HEK293 (cell line): ENCODE data around the gene ZNF248.

Experiments used
- TCF7L2 ChIP-seq: IDR thresholded peaks from 2 replicates; pipeline ENCODE4 v1.6.1; 2011; ENCODE audit warnings: low read depth, mild to moderate bottlenecking, inconsistent platforms, low read length, moderate library complexity, borderline replicate concordance
- ZIC2 ChIP-seq: fragments of 450-650 bp; formaldehyde crosslinking; IDR thresholded peaks from 2 replicates; pipeline ENCODE4 v1.5.1; 2016; ENCODE audit warnings: missing biosample characterization, missing genetic modification characterization
- ZNF433 ChIP-seq: fragments of 450-650 bp; formaldehyde crosslinking; IDR thresholded peaks from 2 replicates; pipeline ENCODE4 v1.5.1; 2016; ENCODE audit warnings: missing biosample characterization, missing genetic modification characterization, low read depth
- ZNF621 ChIP-seq: fragments of 450-650 bp; formaldehyde crosslinking; IDR thresholded peaks from 2 replicates; pipeline ENCODE4 v1.5.1; 2017; ENCODE audit warnings: missing biosample characterization, missing genetic modification characterization
- ZNF776 ChIP-seq: fragments of 450-650 bp; formaldehyde crosslinking; IDR thresholded peaks from 2 replicates; pipeline ENCODE4 v1.5.0; 2017; ENCODE audit warnings: missing biosample characterization, missing genetic modification characterization, borderline replicate concordance
- TF ChIP-seq, protein P1 (sequence below): fragments of 450-650 bp; formaldehyde crosslinking; IDR thresholded peaks from 2 replicates; pipeline ENCODE4 v1.5.1; 2016; ENCODE audit warnings: missing biosample characterization, missing genetic modification characterization
- TF ChIP-seq, protein P2 (sequence below): fragments of 450-650 bp; formaldehyde crosslinking; IDR thresholded peaks from 2 replicates; pipeline ENCODE4 v1.5.0; 2017; ENCODE audit warnings: missing biosample characterization, missing genetic modification characterization, borderline replicate concordance

DNA sequence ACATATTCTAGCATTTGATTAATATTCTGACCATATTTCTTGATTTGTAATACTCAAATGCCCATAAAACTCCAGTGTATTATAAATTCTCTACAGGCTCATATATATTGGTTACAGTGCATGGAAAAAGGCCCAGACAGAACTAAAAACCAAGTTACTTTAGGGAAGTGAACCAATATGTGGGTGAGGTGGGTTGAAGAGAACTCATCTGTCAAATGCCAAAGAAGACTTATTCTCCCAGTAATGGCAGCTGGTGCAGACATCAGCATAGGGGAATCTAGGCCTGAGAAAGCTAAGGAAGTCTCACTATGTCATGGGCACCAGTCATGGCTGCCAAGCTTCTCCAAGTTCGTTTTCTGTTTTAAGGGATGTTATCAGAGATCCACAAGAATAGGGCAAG is 30.6 kb downstream of the ZNF248 start:
- TF ChIP-seq ZNF776 (no peak), ZIC2 (tag by site-specific recombination) (no peak), ZNF433 (tag by site-specific recombination) (no peak), TCF7L2 (no peak), ZNF621 (tag by site-specific recombination) (no peak)
- TF ChIP-seq, protein P1, sequence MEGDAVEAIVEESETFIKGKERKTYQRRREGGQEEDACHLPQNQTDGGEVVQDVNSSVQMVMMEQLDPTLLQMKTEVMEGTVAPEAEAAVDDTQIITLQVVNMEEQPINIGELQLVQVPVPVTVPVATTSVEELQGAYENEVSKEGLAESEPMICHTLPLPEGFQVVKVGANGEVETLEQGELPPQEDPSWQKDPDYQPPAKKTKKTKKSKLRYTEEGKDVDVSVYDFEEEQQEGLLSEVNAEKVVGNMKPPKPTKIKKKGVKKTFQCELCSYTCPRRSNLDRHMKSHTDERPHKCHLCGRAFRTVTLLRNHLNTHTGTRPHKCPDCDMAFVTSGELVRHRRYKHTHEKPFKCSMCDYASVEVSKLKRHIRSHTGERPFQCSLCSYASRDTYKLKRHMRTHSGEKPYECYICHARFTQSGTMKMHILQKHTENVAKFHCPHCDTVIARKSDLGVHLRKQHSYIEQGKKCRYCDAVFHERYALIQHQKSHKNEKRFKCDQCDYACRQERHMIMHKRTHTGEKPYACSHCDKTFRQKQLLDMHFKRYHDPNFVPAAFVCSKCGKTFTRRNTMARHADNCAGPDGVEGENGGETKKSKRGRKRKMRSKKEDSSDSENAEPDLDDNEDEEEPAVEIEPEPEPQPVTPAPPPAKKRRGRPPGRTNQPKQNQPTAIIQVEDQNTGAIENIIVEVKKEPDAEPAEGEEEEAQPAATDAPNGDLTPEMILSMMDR (tag by site-specific recombination), result no peak
- TF ChIP-seq, protein P2, sequence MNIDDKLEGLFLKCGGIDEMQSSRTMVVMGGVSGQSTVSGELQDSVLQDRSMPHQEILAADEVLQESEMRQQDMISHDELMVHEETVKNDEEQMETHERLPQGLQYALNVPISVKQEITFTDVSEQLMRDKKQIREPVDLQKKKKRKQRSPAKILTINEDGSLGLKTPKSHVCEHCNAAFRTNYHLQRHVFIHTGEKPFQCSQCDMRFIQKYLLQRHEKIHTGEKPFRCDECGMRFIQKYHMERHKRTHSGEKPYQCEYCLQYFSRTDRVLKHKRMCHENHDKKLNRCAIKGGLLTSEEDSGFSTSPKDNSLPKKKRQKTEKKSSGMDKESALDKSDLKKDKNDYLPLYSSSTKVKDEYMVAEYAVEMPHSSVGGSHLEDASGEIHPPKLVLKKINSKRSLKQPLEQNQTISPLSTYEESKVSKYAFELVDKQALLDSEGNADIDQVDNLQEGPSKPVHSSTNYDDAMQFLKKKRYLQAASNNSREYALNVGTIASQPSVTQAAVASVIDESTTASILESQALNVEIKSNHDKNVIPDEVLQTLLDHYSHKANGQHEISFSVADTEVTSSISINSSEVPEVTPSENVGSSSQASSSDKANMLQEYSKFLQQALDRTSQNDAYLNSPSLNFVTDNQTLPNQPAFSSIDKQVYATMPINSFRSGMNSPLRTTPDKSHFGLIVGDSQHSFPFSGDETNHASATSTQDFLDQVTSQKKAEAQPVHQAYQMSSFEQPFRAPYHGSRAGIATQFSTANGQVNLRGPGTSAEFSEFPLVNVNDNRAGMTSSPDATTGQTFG (tag by site-specific recombination), result no peak
